Liver (tissue), 3 donors: ENCODE data around the gene GRIN3B.

ENCODE experiments used
- RAD21 ChIP-seq, 2 donors: IDR thresholded peaks; 2 replicates each; pipeline ENCODE4 v1.6.1; 2016; ENCODE audit warnings: antibody characterized with exemption in 2 of 2, mild to moderate bottlenecking in 2 of 2
- RXRA ChIP-seq, 2 donors: IDR thresholded peaks; 2 replicates each; pipeline ENCODE4 v1.6.1; 2017 to 2018; ENCODE audit warnings: antibody characterized with exemption in 2 of 2, mild to moderate bottlenecking in 1 of 2
- SP1 ChIP-seq: IDR thresholded peaks from 2 replicates; pipeline ENCODE4 v1.6.1; 2018; ENCODE audit warnings: antibody characterized with exemption, mild to moderate bottlenecking
- YY1 ChIP-seq: IDR thresholded peaks from 2 replicates; pipeline ENCODE4 v1.6.1; 2016; ENCODE audit warnings: antibody characterized with exemption, mild to moderate bottlenecking
- TF ChIP-seq, protein P1 (sequence below): fragments of 150-350 bp; IDR thresholded peaks from 2 replicates; pipeline ENCODE4 v1.5.1; 2017; ENCODE audit warnings: improper control_type of control experiment, low read depth, low read length; ENCODE audit not compliant: missing input control
- TF ChIP-seq, protein P2 (sequence below): IDR thresholded peaks from 2 replicates; pipeline ENCODE4 v1.6.1; 2016; ENCODE audit warnings: antibody characterized with exemption, mild to moderate bottlenecking
- TF ChIP-seq, protein P3 (sequence below): IDR thresholded peaks from 2 replicates; pipeline ENCODE4 v1.6.1; 2016; ENCODE audit warnings: antibody characterized with exemption
- donor health status: healthy.
- donor health status: healthy.

- TF ChIP-seq, protein P1, sequence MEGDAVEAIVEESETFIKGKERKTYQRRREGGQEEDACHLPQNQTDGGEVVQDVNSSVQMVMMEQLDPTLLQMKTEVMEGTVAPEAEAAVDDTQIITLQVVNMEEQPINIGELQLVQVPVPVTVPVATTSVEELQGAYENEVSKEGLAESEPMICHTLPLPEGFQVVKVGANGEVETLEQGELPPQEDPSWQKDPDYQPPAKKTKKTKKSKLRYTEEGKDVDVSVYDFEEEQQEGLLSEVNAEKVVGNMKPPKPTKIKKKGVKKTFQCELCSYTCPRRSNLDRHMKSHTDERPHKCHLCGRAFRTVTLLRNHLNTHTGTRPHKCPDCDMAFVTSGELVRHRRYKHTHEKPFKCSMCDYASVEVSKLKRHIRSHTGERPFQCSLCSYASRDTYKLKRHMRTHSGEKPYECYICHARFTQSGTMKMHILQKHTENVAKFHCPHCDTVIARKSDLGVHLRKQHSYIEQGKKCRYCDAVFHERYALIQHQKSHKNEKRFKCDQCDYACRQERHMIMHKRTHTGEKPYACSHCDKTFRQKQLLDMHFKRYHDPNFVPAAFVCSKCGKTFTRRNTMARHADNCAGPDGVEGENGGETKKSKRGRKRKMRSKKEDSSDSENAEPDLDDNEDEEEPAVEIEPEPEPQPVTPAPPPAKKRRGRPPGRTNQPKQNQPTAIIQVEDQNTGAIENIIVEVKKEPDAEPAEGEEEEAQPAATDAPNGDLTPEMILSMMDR, result no peak
- no peak for TF ChIP-seq SP1
- TF ChIP-seq, protein P2, sequence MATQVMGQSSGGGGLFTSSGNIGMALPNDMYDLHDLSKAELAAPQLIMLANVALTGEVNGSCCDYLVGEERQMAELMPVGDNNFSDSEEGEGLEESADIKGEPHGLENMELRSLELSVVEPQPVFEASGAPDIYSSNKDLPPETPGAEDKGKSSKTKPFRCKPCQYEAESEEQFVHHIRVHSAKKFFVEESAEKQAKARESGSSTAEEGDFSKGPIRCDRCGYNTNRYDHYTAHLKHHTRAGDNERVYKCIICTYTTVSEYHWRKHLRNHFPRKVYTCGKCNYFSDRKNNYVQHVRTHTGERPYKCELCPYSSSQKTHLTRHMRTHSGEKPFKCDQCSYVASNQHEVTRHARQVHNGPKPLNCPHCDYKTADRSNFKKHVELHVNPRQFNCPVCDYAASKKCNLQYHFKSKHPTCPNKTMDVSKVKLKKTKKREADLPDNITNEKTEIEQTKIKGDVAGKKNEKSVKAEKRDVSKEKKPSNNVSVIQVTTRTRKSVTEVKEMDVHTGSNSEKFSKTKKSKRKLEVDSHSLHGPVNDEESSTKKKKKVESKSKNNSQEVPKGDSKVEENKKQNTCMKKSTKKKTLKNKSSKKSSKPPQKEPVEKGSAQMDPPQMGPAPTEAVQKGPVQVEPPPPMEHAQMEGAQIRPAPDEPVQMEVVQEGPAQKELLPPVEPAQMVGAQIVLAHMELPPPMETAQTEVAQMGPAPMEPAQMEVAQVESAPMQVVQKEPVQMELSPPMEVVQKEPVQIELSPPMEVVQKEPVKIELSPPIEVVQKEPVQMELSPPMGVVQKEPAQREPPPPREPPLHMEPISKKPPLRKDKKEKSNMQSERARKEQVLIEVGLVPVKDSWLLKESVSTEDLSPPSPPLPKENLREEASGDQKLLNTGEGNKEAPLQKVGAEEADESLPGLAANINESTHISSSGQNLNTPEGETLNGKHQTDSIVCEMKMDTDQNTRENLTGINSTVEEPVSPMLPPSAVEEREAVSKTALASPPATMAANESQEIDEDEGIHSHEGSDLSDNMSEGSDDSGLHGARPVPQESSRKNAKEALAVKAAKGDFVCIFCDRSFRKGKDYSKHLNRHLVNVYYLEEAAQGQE, result no peak
- TF ChIP-seq RXRA (IDR thresholded peaks at IDR 0.05), result no peak
- TF ChIP-seq, protein P3, sequence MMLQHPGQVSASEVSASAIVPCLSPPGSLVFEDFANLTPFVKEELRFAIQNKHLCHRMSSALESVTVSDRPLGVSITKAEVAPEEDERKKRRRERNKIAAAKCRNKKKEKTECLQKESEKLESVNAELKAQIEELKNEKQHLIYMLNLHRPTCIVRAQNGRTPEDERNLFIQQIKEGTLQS, result no peak
- no peak for TF ChIP-seq RAD21 (IDR thresholded peaks at IDR 0.05)
- TF ChIP-seq YY1, result no peak
These were observed 12.1 kb upstream of the GRIN3B start for GRCh38 chr19:988081-988480.
